Choroid plexus epithelial cell (primary cell): Measurements from ENCODE around the gene ENHO.
A peak's percentile ranks its signal among the peaks of the same experiment; 100 is the strongest.
"Not testable (repeated sequence)": the region's sequence is repeated elsewhere in the genome, so short reads cannot be mapped to it uniquely, and the experiment has no call there.

Experiments
- DNase-seq: peaks from one replicate; pipeline ENCODE4 v3.0.0-alpha.2; 2010; ENCODE audit warnings: low read depth
- H3K4me3 ChIP-seq: 2 replicates; pipeline ENCODE4 v1.5.1; 2011; ENCODE audit warnings: low read depth, mild to moderate bottlenecking, control low read depth, low read length, moderate library complexity
- TF ChIP-seq, protein P1 (sequence below): conservative IDR thresholded peaks from 2 replicates; pipeline ENCODE4 v1.5.1; 2011; ENCODE audit warnings: low read depth, mild to moderate bottlenecking, control low read depth, inconsistent platforms, low read length, moderate library complexity

ENHO gene

DNA sequence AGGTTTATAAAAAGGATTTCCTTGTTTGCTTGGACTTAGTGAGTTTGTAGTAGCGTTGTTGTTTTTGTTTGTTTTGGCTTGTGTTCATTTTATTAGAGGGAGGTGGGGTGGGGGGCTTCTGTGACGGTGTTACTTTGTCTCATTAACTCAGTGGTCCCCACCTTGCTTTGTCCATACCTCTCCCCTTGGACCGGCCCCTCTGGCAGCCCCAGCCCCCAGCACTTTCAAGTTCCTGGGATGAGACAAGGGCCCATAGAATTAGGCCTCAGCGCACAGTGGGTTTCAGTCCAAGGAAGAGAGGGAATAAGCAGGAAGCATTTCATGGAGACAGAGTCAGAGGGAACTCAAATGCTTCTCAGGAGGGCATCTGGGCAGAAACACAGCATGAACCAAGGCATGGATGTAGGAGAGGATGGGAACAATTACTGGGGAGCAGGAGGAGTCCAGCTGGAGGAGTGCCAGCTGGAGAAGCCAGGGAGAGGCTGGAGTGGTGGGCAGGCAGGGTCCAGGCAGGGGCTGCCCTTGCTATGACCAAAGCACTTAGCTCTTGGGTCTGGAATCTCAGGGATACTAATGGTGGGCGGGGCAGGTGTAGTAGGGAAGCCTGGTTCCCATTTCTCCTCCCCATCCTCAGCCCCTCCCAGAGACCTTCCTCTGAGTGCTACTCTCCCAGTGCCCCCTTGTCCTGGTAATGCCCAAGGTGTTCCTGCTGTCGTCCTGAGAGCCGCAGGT is 23.5 kb upstream of the ENHO start:
- TF ChIP-seq, protein P1, sequence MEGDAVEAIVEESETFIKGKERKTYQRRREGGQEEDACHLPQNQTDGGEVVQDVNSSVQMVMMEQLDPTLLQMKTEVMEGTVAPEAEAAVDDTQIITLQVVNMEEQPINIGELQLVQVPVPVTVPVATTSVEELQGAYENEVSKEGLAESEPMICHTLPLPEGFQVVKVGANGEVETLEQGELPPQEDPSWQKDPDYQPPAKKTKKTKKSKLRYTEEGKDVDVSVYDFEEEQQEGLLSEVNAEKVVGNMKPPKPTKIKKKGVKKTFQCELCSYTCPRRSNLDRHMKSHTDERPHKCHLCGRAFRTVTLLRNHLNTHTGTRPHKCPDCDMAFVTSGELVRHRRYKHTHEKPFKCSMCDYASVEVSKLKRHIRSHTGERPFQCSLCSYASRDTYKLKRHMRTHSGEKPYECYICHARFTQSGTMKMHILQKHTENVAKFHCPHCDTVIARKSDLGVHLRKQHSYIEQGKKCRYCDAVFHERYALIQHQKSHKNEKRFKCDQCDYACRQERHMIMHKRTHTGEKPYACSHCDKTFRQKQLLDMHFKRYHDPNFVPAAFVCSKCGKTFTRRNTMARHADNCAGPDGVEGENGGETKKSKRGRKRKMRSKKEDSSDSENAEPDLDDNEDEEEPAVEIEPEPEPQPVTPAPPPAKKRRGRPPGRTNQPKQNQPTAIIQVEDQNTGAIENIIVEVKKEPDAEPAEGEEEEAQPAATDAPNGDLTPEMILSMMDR = no peak

DNA sequence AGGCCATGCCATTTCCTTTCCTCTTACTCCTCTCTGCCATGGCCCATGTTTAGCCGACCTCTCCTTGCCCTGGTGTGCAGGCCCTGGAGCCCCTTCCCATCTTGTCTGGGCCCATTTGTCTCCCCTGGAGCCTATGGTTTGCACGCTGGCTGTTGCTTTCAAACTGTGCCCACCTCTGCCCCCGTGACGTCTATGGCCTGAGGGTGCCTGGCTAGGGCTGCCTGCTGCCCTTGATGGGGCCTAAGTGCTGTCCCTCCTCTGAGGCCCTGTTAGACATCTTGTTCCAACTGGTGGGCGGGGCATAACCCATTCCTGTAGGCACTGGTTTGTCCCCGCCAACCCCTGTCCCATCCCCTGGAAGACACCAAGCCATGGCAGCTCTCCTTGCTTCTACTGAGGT is 22.7 kb upstream of the ENHO start:
- no peak for DNase-seq
- H3K4me3 ChIP-seq = no peak overlapping the region
- TF ChIP-seq, protein P1 = no peak

More for the DNA sequence above, 23.5 kb upstream of the ENHO start:
- no peak overlapping the region for H3K4me3 ChIP-seq
- no peak for DNase-seq

GRCh38 chr9:34544035-34544434 is 21.2 kb upstream of the ENHO start:
- TF ChIP-seq, protein P1 = no peak
- DNase-seq = no peak
- no peak overlapping the region for H3K4me3 ChIP-seq

- no peak for DNase-seq
- no peak overlapping the region for H3K4me3 ChIP-seq
- TF ChIP-seq, protein P1 = no peak
Observed at GRCh38 chr9:34541540-34541939, 18.8 kb upstream of the ENHO start.

- DNase-seq = peak; percentile 68
- TF ChIP-seq, protein P1 = no peak
- no peak overlapping the region for H3K4me3 ChIP-seq
Observed at GRCh38 chr9:34540827-34541226, 18.0 kb upstream of the ENHO start.

GRCh38 chr9:34536685-34537084 is 13.9 kb upstream of the ENHO start:
- TF ChIP-seq, protein P1 = no peak
- no peak overlapping the region for H3K4me3 ChIP-seq
- DNase-seq = no peak

GRCh38 chr9:34532041-34532440 is 9.3 kb upstream of the ENHO start:
- not testable (repeated sequence) for H3K4me3 ChIP-seq, DNase-seq
